Kidney tubule cell (primary cell): Measurements from ENCODE around the gene COL4A2.

Experiments used
- DNase-seq: peaks from one replicate; pipeline ENCODE4 v3.0.0-alpha.2; 2018; ENCODE audit warnings: low spot score

COL4A2 gene

DNA sequence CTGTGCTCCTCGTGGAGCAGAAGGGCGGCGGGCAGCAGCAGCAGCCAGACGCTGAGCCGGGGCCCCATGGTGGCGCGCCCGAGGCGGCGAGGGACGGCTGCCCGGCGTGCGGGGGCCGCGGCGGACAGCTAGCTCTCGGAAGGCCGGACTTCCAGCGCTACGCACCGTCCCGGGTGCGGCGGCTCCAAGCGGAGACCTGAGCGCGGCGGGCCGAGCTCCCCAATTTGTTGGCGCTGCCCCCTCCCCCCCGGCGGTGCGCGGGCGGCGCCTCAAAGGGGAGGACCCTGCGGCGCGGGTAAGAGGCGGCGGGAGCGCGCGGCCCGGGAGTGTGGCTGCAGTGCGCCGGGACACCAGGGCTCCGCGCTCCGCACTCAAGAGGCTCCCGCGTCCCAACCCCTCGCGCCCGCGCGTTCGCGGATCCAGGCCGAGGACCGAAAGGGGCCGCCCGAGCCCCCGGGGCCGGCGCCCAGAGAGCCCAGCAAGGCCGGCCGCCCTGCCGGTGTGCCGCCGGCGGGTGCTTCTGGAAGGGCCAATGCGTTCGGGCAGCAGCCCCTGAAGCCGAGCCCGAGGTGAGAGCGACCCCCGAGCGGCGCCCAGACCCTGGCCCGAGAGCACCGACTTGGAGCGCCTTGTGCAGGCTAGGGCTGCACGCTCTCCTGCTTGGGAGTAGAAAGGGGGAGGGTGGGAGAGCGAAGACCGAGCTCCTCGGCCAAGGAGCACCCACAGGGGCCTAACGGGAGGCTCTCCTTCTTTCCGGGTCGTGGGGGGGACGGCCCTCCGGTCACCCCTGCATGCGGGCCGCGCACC, at the start of gene COL4A2, which contains the start of gene COL4A1:
Gene COL4A2 (plus strand): TSS at position 325 of the 807 bp plus-strand sequence. CDS start 620 bp downstream, outside the sequence.
Gene COL4A1 (minus strand): TSS at position 198 of the 807 bp plus-strand sequence. CDS start 130 bp downstream, at position 68.
- peak; percentile 88 for DNase-seq

DNA sequence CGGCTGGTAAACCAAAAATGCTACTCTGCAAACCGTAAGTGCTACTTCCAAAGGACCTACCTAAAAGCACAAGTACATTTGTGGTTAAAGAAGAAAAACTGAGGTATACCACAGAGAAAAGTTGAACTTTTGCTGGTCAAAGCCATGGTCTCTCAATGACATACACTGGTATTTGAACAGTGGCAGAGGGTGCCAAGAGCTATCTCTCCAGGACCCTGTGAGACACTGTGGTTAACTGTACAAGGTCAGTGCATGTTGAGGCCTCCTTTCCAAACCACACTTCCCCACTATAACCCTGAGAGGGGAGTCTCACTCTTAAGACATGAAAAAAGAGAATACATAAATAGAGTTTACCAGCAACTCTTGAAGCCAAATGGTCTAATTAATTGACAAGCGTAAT, 49.7 kb upstream of the COL4A2 start:
- no peak for DNase-seq

DNA sequence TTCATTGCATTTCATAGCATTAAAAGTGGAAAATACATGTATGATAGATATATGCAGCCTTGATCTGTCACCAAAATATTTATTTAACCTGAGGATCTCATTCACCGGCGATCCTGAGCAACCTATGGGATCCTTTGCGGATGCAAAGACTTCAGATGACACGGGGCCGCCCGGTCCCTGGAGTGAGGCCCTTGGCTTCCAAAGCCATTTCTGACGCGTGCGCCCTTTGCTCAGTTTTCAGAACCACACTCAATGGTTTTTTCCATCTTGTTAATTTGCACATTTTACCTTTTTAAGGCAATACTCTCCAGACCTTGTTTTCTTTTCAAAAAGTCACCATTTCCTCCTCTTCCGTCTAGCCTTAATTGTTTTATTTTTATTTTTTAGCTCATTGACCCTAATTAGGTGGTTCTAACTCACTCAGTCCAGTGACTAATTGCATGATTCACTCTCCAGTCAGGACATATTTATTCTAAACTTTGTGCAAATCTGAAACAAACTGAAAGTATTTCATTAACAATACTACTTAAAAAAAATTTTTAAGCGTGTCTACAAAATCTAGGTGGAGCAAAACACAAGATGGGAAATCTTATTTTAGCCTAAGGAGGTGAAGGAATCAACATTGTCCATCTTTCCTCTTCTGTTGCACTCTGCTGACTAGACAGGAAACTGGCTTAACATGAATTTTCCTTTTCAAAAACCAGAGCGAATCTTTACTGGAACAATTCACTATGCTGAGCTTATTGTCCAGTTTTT, 48.0 kb upstream of the COL4A2 start:
- DNase-seq, result no peak

DNA sequence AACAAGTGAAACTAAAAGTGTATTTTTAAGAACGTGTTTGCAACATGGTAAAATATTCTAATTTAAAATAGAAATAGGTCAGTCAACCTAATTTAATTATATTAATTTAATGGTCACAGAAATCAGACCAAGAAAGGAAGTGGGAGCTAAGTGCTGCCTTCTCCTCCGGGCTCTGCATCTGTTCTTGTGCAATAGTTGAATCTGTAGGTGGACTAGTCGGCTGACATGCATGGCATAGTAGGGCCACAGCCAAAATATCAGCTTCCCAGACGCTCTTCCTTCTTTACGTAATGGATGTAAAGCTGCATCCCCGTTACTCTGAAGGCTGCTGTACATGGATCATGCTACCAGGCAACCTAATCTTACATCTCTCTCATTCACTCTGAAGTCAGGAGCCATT, 47.4 kb upstream of the COL4A2 start:
- DNase-seq, result no peak

DNA sequence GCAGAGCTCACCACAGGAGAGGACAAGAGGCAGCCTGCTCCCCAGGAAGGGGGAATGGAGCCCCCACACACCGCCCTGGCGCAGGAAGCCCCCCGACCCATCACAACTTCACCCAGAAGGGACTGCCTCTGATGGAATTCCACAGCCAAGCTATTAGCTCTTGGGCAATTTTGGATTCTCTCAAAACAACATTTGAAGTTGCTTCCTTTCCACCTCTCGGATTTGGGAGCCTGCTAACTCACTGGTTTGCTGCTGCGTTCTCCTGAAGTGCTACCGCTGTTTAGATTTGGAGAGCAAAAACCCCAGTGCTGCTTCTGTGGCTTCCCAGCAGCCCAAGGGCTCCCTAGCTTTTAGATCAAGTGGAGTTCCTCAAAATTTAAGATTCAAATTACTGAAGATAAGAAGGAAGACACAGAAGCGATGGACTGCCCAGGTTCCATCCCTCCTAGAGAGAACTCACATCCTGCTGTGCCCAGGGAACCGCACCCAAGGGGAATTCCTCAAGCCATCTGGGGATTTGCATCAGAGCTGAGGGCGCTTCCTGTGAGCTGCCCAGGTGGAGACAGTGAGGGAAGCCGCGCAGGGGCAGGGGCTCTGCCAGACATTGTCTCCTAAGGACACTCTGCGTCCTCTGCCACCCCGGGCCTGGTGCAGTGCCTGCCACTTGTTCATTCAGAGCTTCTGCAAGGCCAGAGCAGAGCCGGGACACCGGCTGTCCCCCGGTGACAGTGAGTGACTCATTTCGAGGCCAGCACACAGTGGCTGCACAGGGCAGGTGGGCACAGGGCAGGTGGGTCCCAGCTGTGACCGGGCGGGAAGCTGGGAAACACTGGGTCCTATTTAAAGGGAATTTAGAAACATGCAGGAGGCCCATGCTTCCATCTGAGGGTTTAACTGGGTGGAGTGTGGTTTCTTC, 45.7 kb upstream of the COL4A2 start:
- peak; percentile 68 for DNase-seq

DNA sequence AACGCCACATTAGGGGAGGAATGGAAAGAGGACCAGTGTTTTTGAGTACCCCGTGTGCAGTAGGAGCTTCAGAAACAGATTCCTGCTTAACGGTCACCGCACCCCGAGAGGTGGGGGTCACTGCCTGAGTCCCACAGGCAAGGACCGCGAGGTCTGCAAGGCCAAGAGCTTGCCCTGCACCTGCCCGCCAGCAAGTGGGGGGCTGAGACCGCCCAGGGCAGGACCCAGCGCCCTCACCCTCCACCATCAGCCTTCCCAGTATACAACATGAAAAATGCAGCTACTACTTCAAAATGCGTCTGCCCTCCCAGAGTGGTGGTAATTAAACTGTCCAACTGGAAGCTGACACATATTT, 45.0 kb upstream of the COL4A2 start:
- no peak for DNase-seq

DNA sequence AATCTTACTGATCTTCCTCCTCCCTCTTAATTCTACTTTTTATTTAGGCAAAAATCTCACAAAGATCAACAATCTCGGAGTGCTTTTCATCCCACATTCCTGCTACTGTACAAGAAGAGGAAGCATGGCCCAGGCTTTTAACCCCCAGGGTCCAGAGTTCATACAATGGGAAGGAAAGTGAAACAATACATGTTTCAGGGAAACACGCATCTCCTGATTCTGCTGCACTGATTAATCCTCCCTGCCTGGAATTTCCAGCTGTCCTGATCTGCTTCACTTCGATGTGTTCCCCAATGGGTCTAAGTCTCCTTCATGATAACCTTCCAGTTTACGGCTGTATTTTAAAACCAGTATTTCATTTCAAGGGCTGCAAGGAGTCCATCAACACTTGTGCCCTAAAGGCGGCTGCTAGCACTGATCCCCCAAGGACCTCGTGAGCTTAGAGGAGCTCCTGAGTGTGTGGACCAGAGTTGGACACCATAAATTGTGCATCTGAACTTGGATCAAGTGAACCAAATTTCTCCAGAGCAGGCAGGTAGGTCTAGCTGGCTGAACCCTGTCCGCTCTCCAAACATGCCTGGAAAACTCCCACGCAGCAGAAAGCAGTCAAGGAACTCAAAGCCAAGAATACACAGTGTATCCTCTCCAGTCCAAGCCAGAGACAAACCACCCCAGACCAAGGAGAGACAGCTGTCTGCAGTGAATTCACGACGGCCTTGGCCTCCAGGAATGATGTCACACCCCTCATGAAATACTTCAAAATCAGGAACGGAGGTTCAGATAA, 44.4 kb upstream of the COL4A2 start:
- peak; percentile 33 for DNase-seq

DNA sequence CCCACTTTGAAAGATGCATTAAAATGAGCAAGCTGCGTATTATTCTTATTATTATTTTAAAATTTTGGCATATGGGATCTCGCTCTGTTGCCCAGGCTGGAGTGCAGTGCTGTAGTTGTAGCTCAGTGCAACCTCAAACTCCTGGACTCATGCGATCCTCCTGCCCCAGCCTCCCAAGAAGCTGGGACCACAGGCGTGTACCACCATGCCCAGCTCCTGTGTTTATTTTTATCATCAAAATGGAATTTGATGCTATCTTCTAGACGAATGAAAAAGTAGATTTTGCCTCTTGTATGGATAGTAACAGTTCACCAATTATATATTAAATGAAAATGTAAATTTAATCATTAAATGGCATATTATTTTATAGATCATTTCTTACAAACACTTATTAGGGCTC, 43.7 kb upstream of the COL4A2 start:
- DNase-seq, result no peak

DNA sequence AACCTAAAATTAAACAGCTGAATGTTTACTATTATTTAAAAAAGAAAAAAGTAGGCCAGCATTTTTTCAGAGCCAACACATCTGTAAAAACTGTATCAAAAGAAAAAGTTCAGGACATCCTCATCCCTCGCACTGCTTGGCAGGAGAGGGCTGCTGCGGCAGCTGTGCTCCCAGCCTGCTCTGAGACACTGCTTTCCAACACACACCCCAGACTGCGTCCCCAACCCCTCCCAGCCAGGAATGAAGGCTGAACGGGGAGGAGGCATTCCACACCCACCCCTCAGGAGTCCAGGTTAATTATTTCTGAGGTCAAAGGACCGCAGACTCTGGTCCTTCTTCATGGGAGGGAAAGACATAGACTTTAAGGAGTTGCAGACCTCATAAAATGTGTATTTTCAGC, 43.2 kb upstream of the COL4A2 start:
- DNase-seq, result peak; percentile 66

DNA sequence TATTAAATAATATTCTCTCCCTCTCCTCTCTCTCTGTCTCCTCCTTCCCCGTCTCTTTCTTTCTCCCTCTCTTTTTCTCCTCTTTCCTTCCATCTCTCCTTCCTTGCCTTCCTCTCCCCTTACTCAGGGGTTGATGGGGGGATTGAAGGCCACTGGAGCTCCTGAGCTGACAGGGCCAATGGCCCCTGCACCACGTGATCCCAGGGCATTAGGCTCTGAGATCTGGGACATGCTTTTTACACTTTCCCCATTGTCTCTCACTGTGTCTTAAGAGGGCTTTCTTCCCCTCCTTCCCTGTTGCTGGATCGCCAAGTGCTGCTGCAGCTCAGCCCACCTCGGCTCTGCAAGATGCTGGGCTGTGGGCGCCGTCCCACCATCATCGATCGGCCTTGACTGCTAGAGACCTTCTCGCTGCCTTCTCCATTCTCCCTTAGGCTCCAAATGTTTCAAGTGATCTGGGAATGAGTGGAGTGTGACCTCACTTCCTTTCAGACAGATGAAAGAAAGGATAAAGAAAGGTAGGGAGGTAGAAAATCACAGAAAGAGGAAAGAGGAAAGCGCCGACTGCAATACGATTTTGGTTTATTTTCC, 42.3 kb upstream of the COL4A2 start:
- no peak for DNase-seq

DNA sequence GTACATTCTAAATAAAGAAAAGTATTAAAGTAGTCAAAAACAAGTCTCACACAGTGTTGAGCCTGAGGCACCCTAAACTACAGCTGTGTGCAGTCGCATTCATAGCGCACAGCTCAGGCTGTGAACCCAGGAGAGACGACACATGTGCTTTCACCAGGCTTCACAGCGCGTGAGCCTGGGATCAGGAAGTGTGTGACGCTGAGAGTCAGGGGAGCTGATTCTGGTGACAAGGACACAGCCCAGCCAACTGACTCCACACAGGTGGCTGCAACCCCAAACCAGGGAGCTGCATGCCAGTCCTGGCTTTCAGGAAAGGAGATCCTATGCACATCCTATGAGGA, 41.8 kb upstream of the COL4A2 start:
- DNase-seq, result peak; percentile 30

DNA sequence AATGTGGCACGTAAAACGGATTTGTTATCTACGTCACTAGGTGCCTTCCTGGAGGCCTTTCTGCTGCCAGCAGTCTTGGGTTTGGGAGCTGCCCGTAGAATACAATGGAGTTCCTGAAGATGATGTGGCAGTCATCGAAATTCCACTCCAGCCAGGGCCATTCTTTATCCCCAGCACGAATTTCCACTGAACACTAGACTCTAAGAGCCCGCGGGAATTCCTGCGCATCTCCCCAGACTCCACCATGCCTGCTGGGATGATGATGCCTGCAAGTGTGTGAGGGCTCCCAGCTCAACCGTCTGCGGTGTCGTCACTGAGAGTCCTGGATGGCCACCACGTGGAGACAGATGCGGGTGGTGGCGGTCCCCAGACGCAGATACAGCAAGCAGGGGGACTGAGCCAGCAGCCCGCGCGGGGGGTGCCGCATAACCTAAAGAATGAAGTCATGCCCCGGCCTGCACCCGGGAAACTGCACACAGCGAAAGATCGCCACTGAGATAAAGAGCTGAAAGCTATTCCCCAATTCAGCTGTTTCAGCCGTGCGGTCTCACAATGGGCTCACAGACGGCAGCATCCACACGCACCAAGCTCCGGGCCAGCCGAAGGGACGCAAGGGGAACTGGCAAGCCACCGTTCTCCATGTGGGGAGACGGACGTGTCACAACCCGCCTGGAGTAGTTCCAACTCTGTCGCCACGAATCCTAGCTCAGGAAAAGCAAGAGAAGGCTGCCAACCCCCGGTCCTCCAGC, 41.2 kb upstream of the COL4A2 start:
- DNase-seq, result no peak

DNA sequence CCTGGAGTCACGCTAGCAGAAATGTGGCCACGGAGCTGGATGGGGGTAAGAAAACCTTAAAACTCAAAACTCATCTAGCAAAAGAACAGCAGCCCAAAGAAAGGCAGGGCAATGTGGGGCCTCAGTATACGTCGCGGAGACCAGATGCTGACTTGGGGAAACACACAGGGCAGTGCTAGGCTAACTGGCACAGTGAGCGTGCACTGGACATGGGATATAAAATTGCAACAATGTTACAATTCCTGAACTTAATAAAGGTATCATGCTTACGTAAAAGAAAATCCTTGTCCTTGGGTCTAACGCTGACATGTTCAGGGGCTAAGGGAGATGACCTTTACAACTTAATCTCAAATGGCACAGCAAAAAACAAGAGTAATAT, 40.7 kb upstream of the COL4A2 start:
- DNase-seq, result no peak

DNA sequence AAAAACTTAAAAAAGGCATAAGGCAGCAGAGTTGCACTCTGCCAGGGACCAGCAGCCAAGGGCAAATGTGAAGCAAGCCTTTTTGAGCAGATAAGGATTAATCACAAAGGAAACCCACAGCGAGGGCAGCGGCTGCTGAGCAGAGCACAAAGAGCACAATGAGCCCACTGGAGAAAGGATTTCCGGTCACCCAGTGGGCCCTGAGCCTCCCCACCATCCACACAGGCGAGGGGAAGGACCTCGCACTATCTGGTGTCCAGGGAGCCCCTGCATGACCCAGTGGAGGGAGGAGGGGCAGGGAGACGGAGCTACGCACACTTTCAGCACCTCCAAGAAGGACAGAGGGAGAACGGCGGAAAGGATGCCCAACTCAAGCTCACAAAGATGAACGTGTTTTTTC, 40.1 kb upstream of the COL4A2 start:
- no peak for DNase-seq

DNA sequence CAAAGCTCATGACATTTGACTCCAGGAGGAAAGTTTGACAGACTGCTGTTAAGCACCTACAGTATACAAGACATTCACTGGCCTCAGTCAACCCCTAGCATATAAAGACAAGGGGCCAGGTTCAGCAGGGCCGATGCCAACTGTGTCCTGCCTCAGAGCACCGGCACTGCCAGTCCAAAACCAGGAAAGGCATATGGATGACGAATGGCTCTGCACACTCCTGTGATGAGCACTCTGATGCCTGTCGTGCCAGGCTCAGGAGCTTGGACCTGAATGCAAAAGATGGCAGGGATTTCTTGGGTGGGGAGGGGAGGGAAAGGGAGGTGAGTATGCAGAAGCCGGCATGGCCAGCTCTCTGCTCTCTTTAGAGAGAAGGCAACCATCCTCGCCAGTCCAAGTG, 39.0 kb upstream of the COL4A2 start:
- DNase-seq, result no peak

DNA sequence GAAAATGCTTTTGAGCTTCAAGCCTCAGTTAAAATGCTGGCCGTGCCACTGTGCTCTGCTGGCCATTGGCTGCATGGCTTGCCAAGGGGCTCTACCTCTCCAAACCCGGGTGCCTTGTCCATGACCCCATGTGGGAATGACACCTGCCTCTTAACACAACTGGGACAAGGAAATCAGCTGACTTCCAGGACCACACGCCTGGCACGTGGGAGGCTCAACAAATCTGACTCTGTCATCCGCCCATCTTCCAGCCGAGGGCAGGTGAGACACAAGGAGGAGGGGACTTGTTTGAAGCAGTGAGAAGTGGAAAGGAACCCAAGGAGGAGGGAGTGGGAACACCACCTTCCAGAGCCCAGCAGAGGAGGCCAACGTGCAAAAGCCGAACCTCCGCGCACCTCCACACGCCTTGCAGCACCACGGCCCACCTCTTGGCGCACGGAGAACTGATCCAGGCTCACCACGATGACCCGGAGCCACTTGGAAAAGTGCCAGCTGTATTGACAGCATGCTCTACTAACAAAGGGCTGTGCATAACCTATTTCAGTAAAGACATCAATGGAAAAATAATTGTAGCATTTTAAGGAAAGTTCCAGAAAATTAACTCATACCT, 38.4 kb upstream of the COL4A2 start:
- no peak for DNase-seq

DNA sequence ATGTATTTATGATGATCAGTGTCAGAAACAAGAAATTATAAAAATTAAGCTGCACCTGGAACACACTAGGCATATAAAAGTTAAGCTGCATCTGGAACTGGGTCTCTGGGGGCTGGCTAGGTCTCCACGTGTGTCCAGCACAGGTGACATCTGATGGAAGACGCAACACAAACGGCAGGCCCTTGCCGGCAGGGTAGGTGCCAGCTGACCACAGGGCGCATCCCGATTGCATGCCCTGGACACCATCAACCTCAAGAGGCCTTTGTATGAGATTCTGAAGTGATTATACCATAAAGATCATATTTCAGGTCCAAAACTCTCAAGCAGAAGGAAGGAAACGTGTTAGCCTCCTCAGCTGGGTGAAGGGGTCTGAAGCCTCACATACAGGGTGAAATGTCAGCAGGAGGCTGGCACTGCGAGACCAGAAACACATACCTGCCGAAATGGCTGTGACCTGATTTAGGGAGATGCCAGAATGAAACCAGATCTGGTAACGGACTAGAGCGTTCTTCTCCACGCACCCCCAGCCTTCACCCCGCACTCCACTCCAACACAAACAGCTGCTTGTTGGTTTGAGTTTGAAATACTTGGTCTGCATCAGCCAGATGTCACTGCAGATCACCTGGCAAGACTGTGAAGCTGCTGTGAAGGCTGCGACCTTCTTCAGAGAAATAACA, 37.4 kb upstream of the COL4A2 start:
- no peak for DNase-seq

DNA sequence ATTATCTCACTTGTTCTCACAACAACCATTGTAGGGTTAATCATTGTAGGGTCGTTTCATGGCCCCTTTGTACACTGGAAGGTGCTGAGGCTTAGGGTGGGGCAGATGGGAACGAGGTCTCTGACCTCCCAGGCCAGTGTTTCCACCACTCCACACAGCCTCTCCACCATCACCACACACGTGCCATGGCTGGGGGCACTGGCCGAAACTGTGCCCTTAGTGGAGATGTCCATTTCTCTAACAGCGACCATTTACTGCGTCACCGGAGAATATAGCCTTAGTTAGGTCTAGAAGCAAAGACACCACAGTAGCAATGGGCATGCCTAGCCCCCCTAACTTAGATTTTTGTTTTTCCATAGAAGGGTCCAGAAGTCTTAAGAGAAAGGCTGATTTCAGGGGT, 36.6 kb upstream of the COL4A2 start:
- DNase-seq, result no peak

DNA sequence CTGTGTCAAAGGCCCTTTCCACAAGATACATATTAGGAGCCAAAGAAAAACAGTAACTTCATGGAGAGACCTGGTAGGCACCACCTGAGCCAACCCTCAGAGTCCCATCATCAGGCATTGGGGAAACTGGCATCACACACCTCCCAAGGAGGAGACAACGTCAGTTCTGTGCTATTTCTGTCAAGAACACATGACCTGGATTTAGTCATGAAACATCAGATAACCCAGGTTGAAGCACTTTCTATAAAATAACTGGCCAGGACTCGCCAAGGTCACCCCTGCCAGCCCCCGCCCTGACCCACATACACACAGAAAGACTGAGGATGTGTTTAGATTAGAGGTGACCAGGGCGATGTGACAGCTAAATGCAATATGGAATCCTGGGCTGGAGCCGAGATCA, 35.8 kb upstream of the COL4A2 start:
- DNase-seq, result no peak

DNA sequence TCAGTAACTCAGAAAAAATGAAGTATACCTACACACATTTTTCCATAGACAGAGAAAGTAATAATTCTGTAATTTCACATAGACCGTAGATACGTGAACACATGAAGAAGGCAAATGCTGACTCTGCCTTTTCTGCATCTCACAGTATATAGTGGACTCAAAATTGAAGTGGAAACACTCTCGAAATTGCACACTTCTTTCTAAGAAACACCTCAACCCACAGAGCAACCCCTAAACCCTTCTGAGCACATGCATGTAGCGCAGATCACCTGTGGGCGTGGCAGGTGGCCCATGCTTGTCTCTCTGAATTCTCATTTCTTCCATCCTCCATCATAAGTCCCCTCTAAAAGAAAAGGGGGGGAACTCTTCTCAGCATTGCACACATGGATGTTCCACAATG, 34.9 kb upstream of the COL4A2 start:
- DNase-seq, result no peak
